Nephron (organoid): Measurements from ENCODE around the gene DOCK2.

Experiments used
- H3K27ac Mint-ChIP-seq, 3 experiments: 2 replicates each; pipeline ENCODE4 v1.8.0; 2020; ENCODE audit warnings: mixed read lengths in 3 of 3, mild to moderate bottlenecking in 2 of 3, moderate library complexity in 1 of 3
- H3K27me3 Mint-ChIP-seq: 2 replicates; pipeline ENCODE4 v1.8.0; 2021; ENCODE audit warnings: low read depth, mild to moderate bottlenecking, moderate library complexity, mixed read lengths
- H3K36me3 Mint-ChIP-seq: 2 replicates; pipeline ENCODE4 v1.8.0; 2020; ENCODE audit warnings: low read depth, mixed read lengths
- H3K4me1 Mint-ChIP-seq: 2 replicates; pipeline ENCODE4 v1.8.0; 2020; ENCODE audit warnings: mixed read lengths
- H3K4me3 Mint-ChIP-seq, 3 experiments: 2 replicates each; pipeline ENCODE4 v1.8.0; 2020; ENCODE audit warnings: mild to moderate bottlenecking in 3 of 3, mixed read lengths in 3 of 3, moderate library complexity in 2 of 3
- H3K9me3 Mint-ChIP-seq: 2 replicates; pipeline ENCODE4 v1.8.0; 2020; ENCODE audit warnings: mixed read lengths
- TF ChIP-seq, protein P1 (sequence below), 3 experiments: fragments of 200-600 bp; sonication (generic); IDR thresholded peaks; one replicate each; pipeline ENCODE4 v1.5.0; 2021; ENCODE audit warnings: antibody characterized with exemption in 3 of 3; ENCODE audit not compliant: unreplicated experiment in 3 of 3

DOCK2 gene

DNA sequence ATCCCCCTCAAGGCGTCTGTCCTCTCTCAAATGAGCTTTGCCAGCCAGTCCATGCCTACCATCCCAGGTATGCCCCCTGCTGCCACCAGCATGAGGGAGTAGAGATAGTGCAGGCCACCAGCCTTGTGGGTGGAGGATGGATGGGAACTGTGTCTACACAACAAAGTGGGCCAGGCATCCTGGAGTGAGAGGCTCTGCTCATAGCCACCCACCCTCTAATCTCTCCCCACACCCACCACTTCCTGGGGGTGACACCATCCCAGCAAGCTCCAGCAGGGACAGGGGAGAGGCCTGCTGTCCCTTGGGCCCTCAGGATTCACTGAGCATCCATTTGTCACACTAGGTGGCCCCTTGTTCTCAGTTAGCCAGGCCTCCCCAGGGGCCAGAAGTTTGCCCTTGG is 443.1 kb downstream of the DOCK2 start:
- TF ChIP-seq, protein P1, sequence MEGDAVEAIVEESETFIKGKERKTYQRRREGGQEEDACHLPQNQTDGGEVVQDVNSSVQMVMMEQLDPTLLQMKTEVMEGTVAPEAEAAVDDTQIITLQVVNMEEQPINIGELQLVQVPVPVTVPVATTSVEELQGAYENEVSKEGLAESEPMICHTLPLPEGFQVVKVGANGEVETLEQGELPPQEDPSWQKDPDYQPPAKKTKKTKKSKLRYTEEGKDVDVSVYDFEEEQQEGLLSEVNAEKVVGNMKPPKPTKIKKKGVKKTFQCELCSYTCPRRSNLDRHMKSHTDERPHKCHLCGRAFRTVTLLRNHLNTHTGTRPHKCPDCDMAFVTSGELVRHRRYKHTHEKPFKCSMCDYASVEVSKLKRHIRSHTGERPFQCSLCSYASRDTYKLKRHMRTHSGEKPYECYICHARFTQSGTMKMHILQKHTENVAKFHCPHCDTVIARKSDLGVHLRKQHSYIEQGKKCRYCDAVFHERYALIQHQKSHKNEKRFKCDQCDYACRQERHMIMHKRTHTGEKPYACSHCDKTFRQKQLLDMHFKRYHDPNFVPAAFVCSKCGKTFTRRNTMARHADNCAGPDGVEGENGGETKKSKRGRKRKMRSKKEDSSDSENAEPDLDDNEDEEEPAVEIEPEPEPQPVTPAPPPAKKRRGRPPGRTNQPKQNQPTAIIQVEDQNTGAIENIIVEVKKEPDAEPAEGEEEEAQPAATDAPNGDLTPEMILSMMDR (IDR thresholded peaks at IDR 0.05; ENCODE audit: unreplicated experiment in 3 of 3) = no peak
- peaks cover 10% of the 10 kb centered on the region for H3K4me1 Mint-ChIP-seq
- H3K36me3 Mint-ChIP-seq = no peaks in the 10 kb centered on the region
- H3K27me3 Mint-ChIP-seq = peaks cover 25% of the 10 kb centered on the region
- H3K9me3 Mint-ChIP-seq = no peaks in the 10 kb centered on the region
- no peak overlapping the region for H3K4me3 Mint-ChIP-seq
- no peak overlapping the region for H3K27ac Mint-ChIP-seq

- no peaks in the 10 kb centered on the region for H3K9me3 Mint-ChIP-seq
- TF ChIP-seq, protein P1 (IDR thresholded peaks at IDR 0.05; ENCODE audit: unreplicated experiment in 3 of 3) = no peak
- peaks cover 26% of the 10 kb centered on the region for H3K27me3 Mint-ChIP-seq
- peaks cover 3% of the 10 kb centered on the region for H3K4me1 Mint-ChIP-seq
- H3K36me3 Mint-ChIP-seq = no peaks in the 10 kb centered on the region
- no peak overlapping the region for H3K27ac Mint-ChIP-seq
- H3K4me3 Mint-ChIP-seq = no peak overlapping the region
Observed at GRCh38 chr5:170080786-170081445, 443.8 kb downstream of the DOCK2 start.

DNA sequence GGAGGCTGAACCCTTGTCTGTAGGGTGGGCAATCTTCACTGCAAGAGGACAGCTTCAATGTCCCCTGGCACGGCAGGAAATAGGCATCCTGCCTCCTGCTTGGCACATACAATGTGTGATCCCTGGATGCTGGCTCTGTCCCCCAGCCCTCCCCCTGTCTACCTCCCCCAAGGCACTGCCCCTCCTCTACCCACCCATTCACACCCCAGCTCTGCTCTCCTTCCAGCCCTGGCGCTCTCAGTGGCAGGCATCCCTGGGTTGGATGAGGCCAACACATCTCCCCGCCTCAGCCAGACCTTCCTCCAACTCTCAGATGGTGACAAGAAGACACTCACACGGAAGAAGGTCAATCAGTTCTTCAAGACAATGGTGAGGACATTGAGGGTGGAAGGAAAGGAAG is 444.5 kb downstream of the DOCK2 start:
- TF ChIP-seq, protein P1 (IDR thresholded peaks at IDR 0.05; ENCODE audit: unreplicated experiment in 3 of 3) = no peak
- no peaks in the 10 kb centered on the region for H3K9me3 Mint-ChIP-seq
- H3K36me3 Mint-ChIP-seq = no peaks in the 10 kb centered on the region
- no peak overlapping the region for H3K4me3 Mint-ChIP-seq
- no peak overlapping the region for H3K27ac Mint-ChIP-seq
- no peaks in the 10 kb centered on the region for H3K4me1 Mint-ChIP-seq
- peaks cover 31% of the 10 kb centered on the region for H3K27me3 Mint-ChIP-seq

GRCh38 chr5:170082701-170083100 is 445.6 kb downstream of the DOCK2 start:
- Mint-ChIP-seq H3K36me3 (no peaks in the 10 kb centered on the region), H3K27me3 (peaks cover 28% of the 10 kb centered on the region), H3K4me3 (no peak overlapping the region), H3K27ac (no peak overlapping the region), H3K9me3 (no peaks in the 10 kb centered on the region), H3K4me1 (no peaks in the 10 kb centered on the region)
- TF ChIP-seq, protein P1 (IDR thresholded peaks at IDR 0.05; ENCODE audit: unreplicated experiment in 3 of 3) = no peak

DNA sequence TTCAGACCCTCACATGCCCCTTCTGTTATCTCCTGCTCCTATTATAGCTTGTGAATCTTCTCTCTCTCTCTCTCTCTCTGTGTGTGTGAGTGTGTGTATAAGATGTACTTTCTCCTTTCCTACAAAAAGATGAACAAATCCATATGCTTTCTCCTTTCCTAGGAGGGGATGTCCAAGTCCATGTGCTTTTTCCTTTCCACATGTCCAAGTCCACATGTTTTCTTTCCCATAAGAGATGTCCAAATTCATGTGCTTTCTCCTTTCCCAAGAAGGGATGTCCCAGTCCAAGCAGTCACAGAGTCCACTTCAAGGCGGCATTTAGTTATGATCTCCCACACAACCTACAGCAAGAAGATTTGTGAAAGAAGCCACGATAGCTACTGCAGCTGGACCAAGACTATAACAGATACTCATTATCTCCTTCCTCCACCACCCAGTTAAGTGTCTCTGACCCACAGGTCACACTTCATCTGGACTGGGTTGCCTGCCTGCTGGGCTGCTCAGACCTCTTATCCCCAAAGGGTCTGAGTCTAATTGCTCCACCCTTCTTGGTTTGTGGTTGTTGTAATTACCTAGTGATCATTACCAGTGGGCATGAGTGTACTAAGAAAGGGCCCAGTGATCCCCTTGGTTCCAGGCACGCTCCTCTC is 450.2 kb downstream of the DOCK2 start:
- H3K4me3 Mint-ChIP-seq = no peak overlapping the region
- H3K27me3 Mint-ChIP-seq = peaks cover 30% of the 10 kb centered on the region
- TF ChIP-seq, protein P1 (IDR thresholded peaks at IDR 0.05; ENCODE audit: unreplicated experiment in 3 of 3) = no peak
- no peak overlapping the region for H3K27ac Mint-ChIP-seq
- H3K9me3 Mint-ChIP-seq = no peaks in the 10 kb centered on the region
- H3K4me1 Mint-ChIP-seq = no peaks in the 10 kb centered on the region
- H3K36me3 Mint-ChIP-seq = no peaks in the 10 kb centered on the region
